Measurements from ENCODE around the gene TFG.

DNA sequence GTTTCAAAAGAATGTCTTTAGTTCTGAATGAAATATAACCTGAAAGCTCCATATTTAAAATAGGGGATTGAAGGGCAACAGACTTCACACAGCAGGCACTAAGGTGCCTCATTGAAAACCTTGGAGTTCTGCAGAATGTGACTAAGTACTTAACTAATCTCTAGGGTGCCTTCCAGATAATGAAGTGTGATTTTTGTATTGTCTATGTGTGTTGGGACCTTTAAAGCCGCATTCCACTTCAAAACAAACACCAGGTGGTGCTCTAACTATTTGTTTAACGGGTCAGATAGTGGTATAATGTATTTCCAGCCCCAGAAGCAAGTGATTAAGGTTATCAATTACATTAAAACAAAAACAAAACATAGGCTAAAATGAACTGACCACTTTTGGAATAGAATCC lies 28.0 kb downstream of the TFG start:
- TF ChIP-seq POLR2A (IDR thresholded peaks at IDR 0.05; ENCODE audit: low read depth, low read length) (no peak), RAD21 (IDR thresholded peaks at IDR 0.05; ENCODE audit: low read length) (peak; percentile 44), CTCF (conservative IDR thresholded peaks at IDR 0.05; ENCODE audit: low read depth, low read length) (peak; percentile 39), BHLHE40 (IDR thresholded peaks at IDR 0.05; ENCODE audit: low read depth, low read length) (no peak), CEBPB (IDR thresholded peaks at IDR 0.05; ENCODE audit: low read depth, low read length) (no peak), RFX5 (IDR thresholded peaks at IDR 0.05; ENCODE audit: low read depth, low read length) (no peak), SMC3 (IDR thresholded peaks at IDR 0.05; ENCODE audit: low read depth, low read length) (peak; percentile 53), MAZ (IDR thresholded peaks at IDR 0.05; ENCODE audit: borderline replicate concordance, low read depth, low read length) (no peak), USF2 (IDR thresholded peaks at IDR 0.05; ENCODE audit: low read depth, low read length) (no peak), FOS (IDR thresholded peaks at IDR 0.05; ENCODE audit: low read depth, low read length) (no peak), MAFK (IDR thresholded peaks at IDR 0.05; ENCODE audit: low read depth, low read length) (no peak), MXI1 (IDR thresholded peaks at IDR 0.05; ENCODE audit: borderline replicate concordance, low read depth, low read length) (no peak), CHD1 (IDR thresholded peaks at IDR 0.05; ENCODE audit: low read depth, low read length) (no peak)
- TF ChIP-seq, protein P1, sequence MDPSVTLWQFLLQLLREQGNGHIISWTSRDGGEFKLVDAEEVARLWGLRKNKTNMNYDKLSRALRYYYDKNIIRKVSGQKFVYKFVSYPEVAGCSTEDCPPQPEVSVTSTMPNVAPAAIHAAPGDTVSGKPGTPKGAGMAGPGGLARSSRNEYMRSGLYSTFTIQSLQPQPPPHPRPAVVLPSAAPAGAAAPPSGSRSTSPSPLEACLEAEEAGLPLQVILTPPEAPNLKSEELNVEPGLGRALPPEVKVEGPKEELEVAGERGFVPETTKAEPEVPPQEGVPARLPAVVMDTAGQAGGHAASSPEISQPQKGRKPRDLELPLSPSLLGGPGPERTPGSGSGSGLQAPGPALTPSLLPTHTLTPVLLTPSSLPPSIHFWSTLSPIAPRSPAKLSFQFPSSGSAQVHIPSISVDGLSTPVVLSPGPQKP (IDR thresholded peaks at IDR 0.05; ENCODE audit: borderline replicate concordance, low read depth, low read length): no peak

All from IMR-90 (cell line).